ENCODE results near the gene MCRIP2.

DNA sequence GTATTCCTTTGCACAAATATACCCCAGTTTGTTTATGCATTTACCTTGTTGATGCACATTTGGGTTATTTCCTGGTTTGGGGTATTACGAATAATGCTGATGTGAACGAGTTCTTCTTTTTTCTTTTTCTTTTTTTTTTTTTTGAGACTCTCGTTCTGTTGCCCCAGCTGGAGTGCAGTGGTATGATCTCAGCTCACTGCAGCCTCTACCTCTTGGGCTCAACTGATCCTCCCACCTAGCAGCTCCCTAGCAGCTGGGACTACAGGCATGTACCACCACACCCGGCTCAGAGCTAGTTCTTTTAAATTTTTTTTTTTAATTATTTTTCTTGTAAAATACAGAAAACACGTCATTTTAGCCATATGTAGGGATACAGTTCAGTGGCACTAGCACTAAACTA lies 37.7 kb upstream of the MCRIP2 start:
- no peak for TF ChIP-seq POLR2A (IDR thresholded peaks at IDR 0.05)
- TF ChIP-seq, protein P1, sequence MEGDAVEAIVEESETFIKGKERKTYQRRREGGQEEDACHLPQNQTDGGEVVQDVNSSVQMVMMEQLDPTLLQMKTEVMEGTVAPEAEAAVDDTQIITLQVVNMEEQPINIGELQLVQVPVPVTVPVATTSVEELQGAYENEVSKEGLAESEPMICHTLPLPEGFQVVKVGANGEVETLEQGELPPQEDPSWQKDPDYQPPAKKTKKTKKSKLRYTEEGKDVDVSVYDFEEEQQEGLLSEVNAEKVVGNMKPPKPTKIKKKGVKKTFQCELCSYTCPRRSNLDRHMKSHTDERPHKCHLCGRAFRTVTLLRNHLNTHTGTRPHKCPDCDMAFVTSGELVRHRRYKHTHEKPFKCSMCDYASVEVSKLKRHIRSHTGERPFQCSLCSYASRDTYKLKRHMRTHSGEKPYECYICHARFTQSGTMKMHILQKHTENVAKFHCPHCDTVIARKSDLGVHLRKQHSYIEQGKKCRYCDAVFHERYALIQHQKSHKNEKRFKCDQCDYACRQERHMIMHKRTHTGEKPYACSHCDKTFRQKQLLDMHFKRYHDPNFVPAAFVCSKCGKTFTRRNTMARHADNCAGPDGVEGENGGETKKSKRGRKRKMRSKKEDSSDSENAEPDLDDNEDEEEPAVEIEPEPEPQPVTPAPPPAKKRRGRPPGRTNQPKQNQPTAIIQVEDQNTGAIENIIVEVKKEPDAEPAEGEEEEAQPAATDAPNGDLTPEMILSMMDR (IDR thresholded peaks at IDR 0.05), result no peak

Measured in body of pancreas (tissue), 4 donors.